ACHN (cell line): ENCODE measurements around the gene TMEM163.
"Not testable (repeated sequence)": the region's sequence is repeated elsewhere in the genome, so short reads cannot be mapped to it uniquely, and the experiment has no call there.

Source experiments
- DNase-seq: peaks from one replicate; pipeline ENCODE4 v3.0.0-alpha.2; 2015
- in situ Hi-C: cut with HindIII; loops from 2 replicates; pipeline ENCODE4 v1.10.0; 2017; ENCODE audit warnings: low sequenced_read_pairs, low pct_ligation_motif_present, low pct_unique_long_range_greater_than_20kb

TMEM163 gene

DNA sequence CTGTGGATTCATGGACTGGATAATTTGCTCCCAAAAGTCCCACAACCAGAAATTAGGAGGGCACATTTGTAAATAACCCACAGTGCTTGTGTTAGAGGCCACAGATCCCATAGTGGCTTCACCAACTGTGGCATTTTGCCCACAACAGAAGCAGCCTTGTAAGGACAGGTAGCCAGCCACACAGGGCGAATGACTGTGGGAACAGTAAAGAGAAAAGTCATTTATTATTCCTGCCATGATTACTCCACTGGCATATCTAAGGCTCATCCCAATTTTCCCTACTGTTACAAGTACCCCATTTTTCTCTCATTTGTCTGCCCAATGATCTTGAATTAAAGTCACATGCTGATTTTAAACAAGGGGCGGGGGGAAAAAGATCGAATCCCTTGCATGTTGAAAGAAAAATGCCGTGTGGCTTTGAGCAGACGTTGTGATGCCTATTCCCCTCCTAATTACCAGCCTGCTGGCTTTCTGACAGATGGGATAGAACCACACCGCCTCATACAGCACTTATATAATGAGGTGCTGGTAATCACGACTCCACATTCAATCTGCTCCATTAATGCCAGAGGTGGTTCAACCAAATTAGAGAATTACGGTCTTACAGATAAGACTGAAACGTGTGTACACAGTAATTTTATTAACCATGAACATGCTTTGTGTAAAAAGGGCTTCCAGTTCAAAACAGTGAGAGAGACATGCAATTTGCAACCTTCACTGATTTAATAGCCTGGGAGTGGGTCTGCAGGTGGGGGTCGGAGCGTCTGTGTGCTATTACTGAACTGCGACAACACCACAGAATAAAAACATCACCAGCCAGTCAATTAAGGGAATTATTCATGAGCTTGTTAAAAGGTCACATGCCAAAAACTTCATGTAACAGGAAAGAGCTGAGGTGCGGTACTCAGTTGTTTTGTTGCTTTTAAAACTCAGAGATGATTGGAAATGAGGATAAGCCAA, 196.0 kb downstream of the TMEM163 start:
- in situ Hi-C loops, result no loop called here
- no peak for DNase-seq

DNA sequence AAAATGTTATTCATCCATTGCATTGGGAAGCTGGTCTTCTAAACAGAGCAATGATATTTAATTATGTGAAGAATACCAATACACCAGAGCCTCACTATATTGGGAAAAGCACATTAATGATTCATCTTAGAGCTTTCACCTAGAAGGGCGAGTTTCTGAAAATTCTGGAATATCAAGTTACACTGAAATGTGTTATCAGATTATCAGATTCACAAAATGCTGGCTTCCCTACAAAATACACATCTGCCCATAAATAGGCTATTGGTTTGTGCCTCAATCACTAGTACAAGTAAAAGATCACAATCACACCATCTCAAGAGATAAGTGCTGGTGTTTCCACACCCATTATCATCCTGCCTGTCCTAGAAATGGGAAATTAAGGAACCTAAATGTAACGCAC, 200.7 kb downstream of the TMEM163 start:
- DNase-seq, result no peak
- in situ Hi-C loops, result no loop called here

DNA sequence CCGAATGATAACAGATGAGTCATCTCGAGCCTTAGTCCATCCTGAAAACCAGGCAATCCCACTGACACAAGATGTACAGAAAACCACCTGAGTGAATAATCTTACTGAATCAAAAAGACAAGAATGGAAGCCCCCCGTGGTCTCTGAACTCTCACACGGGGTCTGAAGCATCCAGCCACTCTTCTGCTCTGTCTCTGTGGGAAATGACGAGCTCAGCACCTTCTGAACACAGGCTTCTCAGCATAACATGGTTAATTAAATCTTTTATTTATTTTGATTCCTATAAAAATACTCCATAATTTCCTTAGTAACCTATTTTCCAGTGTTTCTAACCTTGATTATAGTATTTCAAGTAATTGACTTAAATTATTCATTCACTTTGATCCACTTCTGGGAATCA, 203.7 kb downstream of the TMEM163 start:
- in situ Hi-C loops, result no loop called here
- DNase-seq, result no peak

DNA sequence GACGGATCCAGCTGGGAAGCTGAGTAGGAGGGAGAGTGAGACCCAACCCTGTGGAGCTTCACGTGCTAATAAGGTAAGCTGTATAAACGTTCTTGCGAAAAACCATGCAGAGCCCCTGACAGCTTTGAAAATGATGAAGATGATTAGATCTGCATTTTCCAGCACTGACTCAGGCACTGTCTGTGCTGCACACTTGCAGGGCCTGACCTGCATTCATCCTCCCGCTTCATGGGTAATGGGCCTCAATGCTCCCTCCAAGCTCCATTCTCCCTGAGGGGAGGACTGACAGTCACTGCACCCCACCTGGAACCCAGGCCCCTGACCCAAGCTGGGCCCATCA, 205.4 kb downstream of the TMEM163 start:
- DNase-seq, result no peak
- in situ Hi-C loops, result no loop called here

DNA sequence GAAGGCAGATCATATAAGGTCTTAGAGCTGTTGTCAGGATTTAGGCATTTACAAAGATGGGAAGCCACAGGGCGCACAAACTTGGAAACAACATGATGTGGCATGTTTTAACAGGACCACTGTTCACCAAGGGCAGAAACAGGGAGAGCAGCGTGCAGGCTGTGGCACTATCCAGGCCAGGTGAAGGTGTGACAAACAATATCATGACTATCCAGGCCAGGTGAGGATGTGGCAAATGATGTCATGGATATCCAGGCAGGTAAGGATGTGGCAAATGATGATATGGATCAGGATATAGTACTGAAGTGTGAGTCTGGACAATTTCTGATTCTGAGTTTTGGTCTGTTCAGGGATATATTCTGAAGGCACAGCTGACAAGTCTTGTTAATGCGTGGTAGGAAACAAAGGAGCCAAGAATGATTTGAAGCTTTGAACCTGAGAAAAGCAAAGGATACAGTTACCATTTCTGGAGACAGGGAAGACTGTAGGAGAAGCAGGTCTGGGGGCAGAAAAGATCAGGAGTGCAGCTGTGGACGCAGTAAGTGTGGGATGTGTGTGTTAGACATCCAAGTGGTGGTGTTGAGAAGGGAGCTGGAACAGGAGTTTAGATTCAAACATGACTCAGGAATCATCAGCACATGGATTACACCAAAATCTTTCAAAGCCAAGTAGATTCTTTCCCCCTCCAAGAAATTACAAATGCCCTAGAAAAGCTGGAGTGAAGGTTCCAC, 205.9 kb downstream of the TMEM163 start:
- in situ Hi-C loops, result no loop called here
- no peak for DNase-seq

DNA sequence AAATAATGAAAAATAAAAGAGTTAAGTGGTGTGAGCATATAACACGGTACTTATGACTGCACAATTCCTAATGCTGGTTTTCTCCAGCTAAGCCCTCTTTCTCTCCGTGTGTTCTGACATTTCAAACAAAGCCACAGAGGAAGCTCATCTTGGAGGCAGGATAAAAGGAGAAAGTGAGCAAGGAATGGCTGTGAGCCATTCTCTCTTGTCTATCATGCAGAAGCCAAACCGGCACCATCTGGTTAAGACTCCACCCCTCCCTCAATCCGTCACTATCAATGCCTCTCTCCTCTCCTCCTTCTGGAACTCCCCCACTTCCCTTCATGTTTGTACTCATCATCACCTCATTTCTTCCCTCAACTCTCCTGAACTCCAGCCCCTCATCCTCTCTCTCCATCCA, 210.4 kb downstream of the TMEM163 start:
- in situ Hi-C loops, result no loop called here
- DNase-seq, result no peak

DNA sequence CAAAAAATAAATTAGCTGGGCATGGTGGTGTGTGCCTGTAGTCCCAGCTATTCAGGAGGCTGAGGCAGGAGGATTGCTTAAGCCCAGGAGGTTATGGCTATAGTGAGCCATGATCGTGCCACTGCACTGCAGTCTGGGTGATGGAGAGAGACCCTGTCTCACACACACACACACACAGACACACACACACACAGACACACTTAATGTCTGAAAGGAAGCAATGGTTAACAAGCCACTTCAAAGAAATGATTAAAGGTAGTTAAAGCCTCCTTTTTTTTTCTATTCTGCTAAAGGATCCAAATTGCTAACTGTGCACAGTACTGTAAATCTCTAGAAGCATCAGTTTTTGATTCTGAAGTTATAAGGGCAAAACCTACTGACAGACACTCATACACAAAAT, 211.1 kb downstream of the TMEM163 start:
- in situ Hi-C loops, result no loop called here
- DNase-seq, result no peak

DNA sequence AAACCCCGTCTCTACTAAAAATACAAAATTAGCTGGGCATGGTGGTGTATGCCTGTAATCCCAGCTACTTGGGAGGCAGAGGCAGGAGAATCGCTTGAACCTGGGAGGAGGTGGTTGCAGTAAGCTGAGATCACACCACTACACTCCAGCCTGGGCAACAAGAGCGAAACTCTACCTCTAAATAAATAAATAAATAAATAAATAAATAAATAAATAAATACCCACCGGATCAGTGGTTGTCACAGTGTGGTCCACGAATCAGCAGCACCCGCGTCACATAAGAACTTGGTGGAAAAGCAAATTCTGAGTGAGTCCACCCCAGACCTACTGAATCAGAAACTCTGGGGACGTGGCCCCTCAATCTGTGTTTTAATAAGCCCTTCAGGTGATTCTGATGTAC, 211.6 kb downstream of the TMEM163 start:
- in situ Hi-C loops, DNase-seq: not testable (repeated sequence)

DNA sequence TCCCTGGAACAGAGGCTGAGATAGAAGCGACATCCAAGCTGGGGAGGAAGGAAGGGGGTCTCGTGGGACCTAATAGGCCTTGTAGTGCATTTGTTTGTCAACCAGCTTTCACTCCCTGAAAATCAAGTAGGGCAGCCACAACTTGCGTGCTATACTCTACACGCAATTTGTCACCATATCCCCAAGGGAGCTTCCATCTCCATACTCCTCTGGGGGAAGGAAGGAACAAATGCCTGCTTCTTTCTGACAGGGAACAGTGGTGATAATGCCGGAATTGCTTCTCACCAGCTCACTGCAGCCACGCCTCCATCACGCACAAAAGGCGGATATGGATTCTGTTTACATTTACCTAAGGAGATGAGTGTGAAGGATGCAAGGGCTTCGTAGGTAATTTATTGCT, 213.4 kb downstream of the TMEM163 start:
- in situ Hi-C loops, result no loop called here
- DNase-seq, result no peak

DNA sequence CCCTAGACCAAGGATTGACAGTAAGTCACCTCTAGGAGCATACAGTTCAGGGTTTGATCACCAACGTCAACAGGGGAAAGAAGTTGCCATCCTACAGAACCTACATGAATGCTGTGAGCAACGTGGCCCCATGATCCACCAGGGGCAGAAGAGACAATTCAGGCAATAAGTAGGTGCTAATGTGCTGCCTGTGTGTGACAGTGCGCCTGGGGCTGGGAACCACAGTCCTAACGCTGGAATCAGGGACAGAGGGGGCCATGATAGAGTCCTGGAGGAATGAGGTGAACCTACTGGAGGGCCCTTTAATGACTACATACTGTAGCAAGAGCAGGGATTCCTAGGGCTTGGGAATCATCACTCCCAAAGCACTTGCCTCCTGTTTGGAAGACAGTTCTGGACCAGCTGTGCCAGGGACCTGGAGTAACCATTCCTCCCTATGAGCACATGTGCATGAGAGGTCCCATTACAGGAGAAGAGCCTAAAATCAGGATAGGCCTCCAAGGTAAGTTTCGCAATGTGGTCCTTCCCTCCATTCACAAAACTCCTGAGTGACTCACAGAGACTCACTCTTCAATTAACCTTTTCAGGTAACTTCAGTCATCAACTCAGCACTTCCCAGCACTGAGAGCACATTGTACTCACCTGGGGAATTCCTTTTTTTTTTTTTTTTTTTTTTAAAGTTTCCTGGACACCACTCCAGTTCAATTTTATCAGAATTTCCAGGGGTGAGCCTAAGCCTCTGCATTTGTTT, 214.0 kb downstream of the TMEM163 start:
- no peak for DNase-seq
- in situ Hi-C loops, result no loop called here

DNA sequence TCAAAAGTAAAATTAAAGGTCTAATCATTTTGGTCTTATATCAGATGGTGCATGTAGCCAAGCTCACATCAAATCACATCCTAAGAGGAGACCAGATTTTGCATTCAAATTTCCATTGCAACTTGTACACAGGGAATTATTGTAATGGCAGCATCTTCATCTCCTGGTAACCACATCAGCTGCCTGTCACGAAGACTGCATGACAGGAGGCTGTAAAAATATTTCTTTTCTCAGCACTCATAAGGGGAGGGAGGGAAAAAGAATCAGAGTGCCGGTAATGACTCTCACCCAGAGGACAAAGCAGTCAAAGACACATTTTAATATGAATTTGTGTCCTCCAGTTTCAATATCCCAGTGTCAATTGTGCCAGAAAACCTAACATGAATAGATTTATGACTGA, 216.7 kb downstream of the TMEM163 start:
- in situ Hi-C loops, result no loop called here
- no peak for DNase-seq

DNA sequence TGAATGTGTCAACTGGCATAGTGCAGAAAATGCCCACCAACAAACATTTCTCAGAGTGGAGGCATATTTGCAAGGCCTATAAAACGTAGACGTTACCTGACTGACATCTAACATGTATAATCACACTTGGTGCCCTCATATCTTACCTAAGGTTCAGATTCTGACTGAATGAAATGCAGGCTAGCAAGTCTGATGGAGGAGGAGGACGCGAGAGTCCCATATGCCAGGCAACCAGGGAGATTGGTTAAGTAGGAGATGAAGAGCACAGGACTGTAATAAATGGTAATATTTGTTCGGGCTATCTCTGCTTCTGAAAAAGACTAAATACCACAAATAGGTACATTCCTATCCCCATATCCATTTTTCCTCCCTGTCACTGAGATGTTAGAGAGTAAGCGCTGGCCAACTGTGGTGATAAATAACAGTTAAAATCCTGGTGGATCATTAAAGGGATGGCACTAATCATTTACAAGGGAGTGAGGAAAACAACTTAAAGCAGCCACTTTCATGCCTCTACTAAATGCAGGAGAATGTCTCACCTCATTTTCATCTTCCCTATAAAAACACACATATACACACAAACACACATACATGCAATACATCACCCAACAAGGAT, 217.2 kb downstream of the TMEM163 start:
- in situ Hi-C loops, result no loop called here

DNA sequence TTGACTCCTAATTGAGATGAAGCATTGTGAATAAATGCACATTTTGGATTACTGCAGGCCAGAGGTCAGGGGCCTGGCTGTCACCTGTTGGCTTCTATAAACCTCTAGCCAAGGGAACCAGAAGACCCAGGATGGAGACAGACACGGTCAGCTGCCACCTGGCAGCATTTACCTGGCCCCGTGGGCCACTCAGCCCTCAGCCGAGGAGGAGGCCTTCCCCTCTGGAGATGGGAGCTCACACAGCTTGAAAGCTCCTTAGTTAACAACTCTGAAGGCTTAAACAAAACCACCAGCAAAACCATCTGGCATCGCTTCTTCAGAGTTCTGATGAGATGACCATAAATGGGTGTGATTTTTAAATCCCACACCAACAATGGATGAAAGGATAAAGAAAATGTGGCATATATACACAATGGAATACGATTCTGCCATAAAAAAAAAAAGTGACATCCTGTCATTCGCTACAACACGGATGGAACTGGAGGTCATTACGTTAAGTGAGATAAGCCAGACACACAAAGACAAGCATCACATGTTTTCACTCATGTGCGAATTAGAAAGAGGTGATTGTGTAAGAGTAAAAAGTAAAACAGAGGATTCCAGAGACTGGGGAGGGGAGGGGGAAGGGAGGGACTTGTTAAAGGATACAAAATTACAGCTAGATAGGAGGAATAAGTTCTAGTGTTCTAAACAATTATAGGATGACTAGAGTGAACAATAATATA, 218.4 kb downstream of the TMEM163 start:
- in situ Hi-C loops, result no loop called here
- no peak for DNase-seq

More for the DNA sequence above, 217.2 kb downstream of the TMEM163 start:
- peak; percentile 6 for DNase-seq

DNA sequence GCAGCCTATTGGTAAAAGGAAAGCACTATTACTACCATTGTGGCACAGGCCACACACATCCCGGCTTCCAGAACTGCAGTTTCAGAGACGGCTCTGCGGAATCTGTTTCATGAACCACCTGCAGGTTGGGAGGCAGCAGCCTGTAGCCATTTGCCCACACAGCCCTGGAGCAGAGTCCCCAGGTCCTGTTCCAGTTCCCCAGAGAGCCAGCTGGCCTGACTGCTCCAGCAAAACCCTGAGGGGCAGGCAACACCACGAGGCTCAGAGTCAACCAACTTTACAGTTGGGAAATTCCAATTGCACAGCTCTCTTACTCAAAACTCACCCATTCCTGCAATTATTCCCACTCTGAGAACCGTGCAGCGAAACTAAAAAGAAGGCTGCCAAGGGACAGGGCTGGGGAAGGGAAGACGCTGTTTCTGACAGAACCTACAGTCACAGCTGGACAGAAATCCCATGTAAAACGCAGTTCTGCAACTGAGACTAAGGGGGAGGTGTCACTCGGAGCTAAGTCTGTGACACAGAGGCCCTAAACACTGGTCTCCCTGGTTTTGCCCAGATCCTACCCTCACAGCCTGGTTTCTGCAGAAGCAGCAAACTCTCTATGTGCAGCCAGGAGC, 219.4 kb downstream of the TMEM163 start:
- no peak for DNase-seq
- in situ Hi-C loops, result no loop called here

DNA sequence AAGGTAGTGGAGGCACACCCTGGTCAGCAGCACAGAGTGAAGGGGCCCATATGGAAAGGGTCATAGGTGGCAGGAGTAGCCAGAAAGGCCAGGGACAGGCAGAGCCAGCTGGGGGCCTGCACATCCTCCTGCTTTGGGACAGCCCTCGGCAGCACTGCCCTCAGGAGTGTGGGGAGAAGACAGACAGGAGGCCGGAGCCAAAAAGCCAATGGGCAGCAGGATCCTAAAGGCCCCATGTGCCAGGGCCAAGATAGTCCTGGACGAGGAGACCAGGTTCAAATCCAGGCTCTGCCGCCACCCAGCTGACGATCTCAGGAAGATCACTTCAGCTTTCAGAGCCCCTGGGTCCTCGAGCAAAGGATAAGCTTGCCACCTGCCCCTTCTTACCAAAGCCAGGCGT, 220.1 kb downstream of the TMEM163 start:
- in situ Hi-C loops, result no loop called here
- DNase-seq, result no peak

DNA sequence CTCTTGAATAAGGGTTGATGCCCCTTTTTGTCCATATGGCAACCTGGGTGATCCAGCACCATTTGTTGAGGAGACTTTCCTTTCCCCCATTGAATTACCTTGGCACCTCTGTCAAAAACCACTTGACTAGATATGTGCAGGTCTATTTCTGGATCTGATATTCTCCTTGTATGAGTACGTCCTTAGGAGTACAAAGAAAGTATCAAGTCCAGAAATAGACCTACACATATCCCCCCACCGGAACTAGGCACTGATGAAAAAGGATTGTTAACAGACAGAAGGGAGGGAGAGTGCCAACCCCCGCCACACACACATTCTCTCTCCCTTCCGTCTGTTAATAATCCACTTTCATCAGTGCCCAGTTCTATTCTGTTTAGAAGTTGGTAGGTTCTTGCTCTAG, 225.0 kb downstream of the TMEM163 start:
- DNase-seq, result no peak
- in situ Hi-C loops, result no loop called here

DNA sequence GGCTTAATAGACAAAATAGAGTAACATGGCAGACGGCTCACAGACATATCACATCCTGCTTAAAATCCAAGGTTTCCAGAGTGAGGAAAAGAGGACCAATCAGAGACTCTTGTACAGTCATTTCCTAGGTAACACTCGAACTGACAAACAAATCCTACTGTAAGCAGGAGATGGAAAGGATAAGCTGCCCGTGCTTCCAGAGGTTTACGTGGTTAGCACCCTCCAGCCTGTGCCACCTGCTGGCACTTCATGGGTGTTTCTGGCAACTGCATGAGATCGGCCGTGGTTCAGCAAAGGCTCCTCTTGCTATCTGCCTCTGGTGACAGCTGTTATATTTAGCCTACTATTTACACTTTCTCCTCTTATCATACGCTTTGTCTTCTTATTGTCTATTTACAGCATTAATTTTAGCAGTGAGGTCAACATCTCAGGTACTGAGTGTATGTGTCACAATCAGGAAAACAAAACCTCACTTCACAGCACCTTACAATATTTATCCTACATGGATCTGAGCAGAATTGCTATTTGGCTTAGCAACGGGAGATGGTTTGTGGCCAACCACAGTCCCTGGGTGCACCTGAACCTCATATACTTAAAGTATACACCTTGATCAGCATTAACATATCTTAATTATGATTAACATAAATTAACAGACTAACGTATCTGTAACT, 226.9 kb downstream of the TMEM163 start:
- no peak for DNase-seq
- in situ Hi-C loops, result no loop called here
